ENCODE results near the gene FNDC3B. TPM values are rescaled to one million over a fixed set of nuclear protein-coding genes. Genes with fewer than 3 reads are reported as not detected.

The FNDC3B gene
- total RNA-seq, 1 donor from 2014 or later = 290 TPM

DNA sequence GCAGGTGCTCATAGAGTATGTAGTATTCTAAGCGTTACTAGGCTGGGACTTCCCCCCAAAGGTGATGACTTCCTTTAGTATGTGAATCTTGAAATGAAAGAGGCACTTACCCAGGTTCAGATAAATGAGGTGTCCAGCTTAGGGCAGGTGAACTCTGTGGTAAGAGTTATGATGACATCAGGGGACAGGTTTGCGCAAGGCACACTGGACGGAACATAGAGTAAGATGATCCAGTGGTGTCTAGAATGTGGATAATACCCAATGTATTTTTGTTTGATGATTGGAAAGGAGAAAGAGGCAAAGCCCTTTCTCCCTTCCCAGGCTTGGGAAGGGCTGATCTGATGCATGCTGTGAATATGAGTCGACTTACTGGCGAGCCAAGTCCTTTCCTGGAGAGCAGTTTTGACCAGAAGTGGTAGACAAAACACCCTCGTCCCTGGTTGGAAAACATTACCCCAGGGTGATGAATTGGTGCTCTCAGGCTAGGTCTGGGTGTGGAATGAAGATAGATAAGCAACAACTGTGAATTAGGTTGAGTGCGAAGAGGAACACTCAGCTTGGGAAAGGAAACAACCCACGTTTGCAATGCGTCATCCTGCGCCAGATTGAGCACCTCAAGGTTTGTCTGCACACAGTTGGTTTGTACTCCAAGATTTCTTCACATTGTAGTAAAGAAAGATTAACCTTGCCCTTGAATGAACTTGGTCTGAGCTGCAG, 284.7 kb downstream of the FNDC3B start:
- no peak for DNase-seq (ENCODE audit: low spot score)
- H3K27ac Mint-ChIP-seq (ENCODE audit: unreplicated experiment) = peak overlapping the region; percentile 87

DNA sequence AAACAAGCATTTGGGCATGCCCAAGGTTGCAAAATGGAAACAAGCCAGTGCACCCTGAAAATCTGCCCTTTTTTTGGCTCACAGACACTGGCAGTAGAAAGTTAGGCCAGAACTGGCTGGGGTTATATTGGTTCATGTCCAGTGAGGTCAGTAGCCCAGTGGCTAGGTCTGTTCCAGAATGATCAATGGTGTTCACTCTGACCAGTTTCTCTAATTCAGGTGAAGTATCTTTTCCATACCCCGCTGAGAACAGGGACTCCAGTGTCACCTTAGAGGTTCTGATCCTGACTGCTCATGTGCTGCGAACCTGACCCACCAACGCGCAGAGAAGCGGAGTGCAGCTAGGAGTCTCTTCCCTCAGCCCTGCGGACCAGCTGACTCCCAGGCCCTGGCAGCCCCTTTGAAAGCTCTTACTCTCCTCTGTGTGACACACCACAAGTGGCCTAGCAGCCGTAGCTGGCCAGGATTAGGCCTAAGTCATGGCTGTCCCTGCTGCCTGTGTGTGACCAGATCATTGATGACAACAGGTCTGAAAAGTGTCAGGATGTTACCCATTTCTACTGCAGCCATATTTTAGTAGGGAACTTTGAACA, 285.3 kb downstream of the FNDC3B start:
- DNase-seq (ENCODE audit: low spot score) = no peak
- Mint-ChIP-seq H3K4me1 (ENCODE audit: low read depth) (peaks cover 46% of the 10 kb centered on the region), H3K36me3 (ENCODE audit: low read depth) (peaks cover 38% of the 10 kb centered on the region), H3K9me3 (ENCODE audit: low read depth) (no peaks in the 10 kb centered on the region), H3K4me3 (ENCODE audit: unreplicated experiment) (no peak overlapping the region), H3K27me3 (ENCODE audit: low read depth) (no peaks in the 10 kb centered on the region), H3K27ac (ENCODE audit: unreplicated experiment) (peak overlapping the region; percentile 87)
- TF ChIP-seq, protein P1, sequence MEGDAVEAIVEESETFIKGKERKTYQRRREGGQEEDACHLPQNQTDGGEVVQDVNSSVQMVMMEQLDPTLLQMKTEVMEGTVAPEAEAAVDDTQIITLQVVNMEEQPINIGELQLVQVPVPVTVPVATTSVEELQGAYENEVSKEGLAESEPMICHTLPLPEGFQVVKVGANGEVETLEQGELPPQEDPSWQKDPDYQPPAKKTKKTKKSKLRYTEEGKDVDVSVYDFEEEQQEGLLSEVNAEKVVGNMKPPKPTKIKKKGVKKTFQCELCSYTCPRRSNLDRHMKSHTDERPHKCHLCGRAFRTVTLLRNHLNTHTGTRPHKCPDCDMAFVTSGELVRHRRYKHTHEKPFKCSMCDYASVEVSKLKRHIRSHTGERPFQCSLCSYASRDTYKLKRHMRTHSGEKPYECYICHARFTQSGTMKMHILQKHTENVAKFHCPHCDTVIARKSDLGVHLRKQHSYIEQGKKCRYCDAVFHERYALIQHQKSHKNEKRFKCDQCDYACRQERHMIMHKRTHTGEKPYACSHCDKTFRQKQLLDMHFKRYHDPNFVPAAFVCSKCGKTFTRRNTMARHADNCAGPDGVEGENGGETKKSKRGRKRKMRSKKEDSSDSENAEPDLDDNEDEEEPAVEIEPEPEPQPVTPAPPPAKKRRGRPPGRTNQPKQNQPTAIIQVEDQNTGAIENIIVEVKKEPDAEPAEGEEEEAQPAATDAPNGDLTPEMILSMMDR (IDR thresholded peaks at IDR 0.05) = no peak

More for the DNA sequence above, 284.7 kb downstream of the FNDC3B start:
- peaks cover 53% of the 10 kb centered on the region for H3K4me1 Mint-ChIP-seq (ENCODE audit: low read depth)
- H3K36me3 Mint-ChIP-seq (ENCODE audit: low read depth) = peaks cover 38% of the 10 kb centered on the region
- no peak overlapping the region for H3K4me3 Mint-ChIP-seq (ENCODE audit: unreplicated experiment)
- TF ChIP-seq, protein P1 (IDR thresholded peaks at IDR 0.05) = no peak
- H3K27me3 Mint-ChIP-seq (ENCODE audit: low read depth) = no peaks in the 10 kb centered on the region
- H3K9me3 Mint-ChIP-seq (ENCODE audit: low read depth) = no peaks in the 10 kb centered on the region

DNA sequence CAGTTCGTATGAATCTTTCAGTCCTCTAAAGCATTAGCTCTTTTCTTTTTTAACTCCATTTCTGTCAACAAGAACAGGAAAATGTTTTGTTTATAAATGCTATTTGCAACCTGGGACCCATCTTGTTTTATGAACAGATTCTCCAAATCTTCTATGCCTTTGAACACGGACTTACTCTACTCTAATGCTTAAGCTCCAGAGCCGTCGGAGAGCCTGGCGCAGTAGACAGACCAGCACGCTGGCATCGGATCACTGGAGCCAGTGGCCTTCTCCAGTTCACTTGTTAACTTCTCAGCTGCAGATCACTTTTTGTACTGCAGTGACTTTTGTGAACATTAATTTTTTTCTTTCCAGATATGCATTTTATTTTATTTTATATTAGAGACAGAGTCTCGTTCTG, 286.1 kb downstream of the FNDC3B start:
- peak overlapping the region; percentile 38 for H3K27ac Mint-ChIP-seq (ENCODE audit: unreplicated experiment)
- H3K27me3 Mint-ChIP-seq (ENCODE audit: low read depth) = no peaks in the 10 kb centered on the region
- H3K36me3 Mint-ChIP-seq (ENCODE audit: low read depth) = peaks cover 35% of the 10 kb centered on the region
- H3K9me3 Mint-ChIP-seq (ENCODE audit: low read depth) = no peaks in the 10 kb centered on the region
- no peak overlapping the region for H3K4me3 Mint-ChIP-seq (ENCODE audit: unreplicated experiment)
- no peak for DNase-seq (ENCODE audit: low spot score)
- TF ChIP-seq, protein P1 (IDR thresholded peaks at IDR 0.05) = no peak
- peaks cover 39% of the 10 kb centered on the region for H3K4me1 Mint-ChIP-seq (ENCODE audit: low read depth)

DNA sequence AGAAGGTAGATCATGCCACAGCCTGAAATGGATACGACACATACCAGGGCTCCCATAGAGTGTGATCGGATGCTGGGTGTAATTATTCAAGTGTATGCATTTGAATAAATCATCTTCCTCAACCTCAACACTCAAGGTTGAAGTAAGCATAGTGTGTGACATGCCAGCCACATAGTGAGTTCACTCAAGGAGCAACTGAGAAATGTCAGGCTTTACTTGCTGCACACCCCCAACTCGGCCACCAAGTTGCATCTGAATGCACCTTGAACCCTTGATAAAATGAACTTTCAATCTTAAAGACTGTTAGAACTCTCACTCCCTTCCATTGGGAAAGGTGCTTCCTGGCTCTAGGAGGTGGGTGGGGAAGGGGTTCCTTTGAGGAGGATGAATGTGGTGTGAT, 287.6 kb downstream of the FNDC3B start:
- Mint-ChIP-seq H3K4me1 (ENCODE audit: low read depth) (peaks cover 26% of the 10 kb centered on the region), H3K27me3 (ENCODE audit: low read depth) (no peaks in the 10 kb centered on the region), H3K4me3 (ENCODE audit: unreplicated experiment) (no peak overlapping the region), H3K9me3 (ENCODE audit: low read depth) (no peaks in the 10 kb centered on the region), H3K27ac (ENCODE audit: unreplicated experiment) (peak overlapping the region; percentile 35), H3K36me3 (ENCODE audit: low read depth) (peaks cover 39% of the 10 kb centered on the region)
- TF ChIP-seq, protein P1 (IDR thresholded peaks at IDR 0.05) = no peak
- no peak for DNase-seq (ENCODE audit: low spot score)

DNA sequence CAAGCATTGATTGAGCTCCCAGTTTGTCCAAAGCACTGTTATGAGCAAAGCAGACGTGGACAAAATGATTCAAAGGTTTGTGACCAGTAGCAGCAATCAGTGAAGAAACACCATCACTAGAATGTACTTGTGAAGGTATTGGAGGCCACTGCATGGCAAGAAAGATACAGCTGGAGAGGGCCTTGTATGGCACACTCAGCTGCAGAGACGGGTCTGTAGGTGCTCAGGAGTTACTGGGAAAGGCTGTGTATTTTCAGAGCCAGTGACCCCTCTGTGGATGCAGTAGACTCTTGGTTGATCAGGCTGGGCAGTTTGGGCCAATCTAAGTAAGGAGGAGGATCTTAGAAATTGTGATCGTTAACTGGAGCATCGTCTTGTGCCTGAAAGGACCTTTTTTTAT, 288.9 kb downstream of the FNDC3B start:
- Mint-ChIP-seq H3K9me3 (ENCODE audit: low read depth) (no peaks in the 10 kb centered on the region), H3K4me1 (ENCODE audit: low read depth) (peaks cover 25% of the 10 kb centered on the region), H3K27ac (ENCODE audit: unreplicated experiment) (no peak overlapping the region), H3K27me3 (ENCODE audit: low read depth) (no peaks in the 10 kb centered on the region), H3K4me3 (ENCODE audit: unreplicated experiment) (no peak overlapping the region), H3K36me3 (ENCODE audit: low read depth) (peaks cover 45% of the 10 kb centered on the region)
- TF ChIP-seq, protein P1 (IDR thresholded peaks at IDR 0.05) = no peak
- no peak for DNase-seq (ENCODE audit: low spot score)

Measured in chondrocyte (in vitro differentiated cells).